Left renal cortex interstitium (tissue), 4 donors: ENCODE results near the gene TSGA10. TPM values are rescaled to one million over a fixed set of nuclear protein-coding genes. Genes with fewer than 3 reads are reported as not detected.
"Not testable (repeated sequence)": the region's sequence is repeated elsewhere in the genome, so short reads cannot be mapped to it uniquely, and the experiment has no call there.

ENCODE experiments used
- DNase-seq, 4 donors: peaks; one replicate each; pipeline ENCODE4 v3.0.0-alpha.2; 2013; ENCODE audit warnings: low read depth in 4 of 4, low spot score in 2 of 4, missing footprints in 1 of 4
- polyA plus RNA-seq, 4 donors: library from polyadenylated mRNA; unstranded; fragments of 120-200 nt; gene quantifications; one replicate each; pipeline ENCODE4 v1.2.1, GENCODE V29; 2013; ENCODE audit not compliant: insufficient read length in 4 of 4

TSGA10 gene
- polyA plus RNA-seq, result 10 to 100 TPM in 3 of 4 donors, 1 to 10 TPM in 1; 8.5 to 18.7 (median 15.5) TPM

- DNase-seq, result peak in 3 of 4 donors; percentile 79 to 89 (median 87)
Observed at GRCh38 chr2:99154643-99155536, at the start of gene TSGA10, which contains the start of gene LIPT1. Gene TSGA10 (minus strand): TSS chr2:99154942. CDS start chr2:99109439, 45,503 bp downstream. Gene LIPT1 (plus strand): TSS chr2:99154967. CDS start chr2:99161958, 6,991 bp downstream.

- no peak for DNase-seq
Observed at GRCh38 chr2:99201959-99202678, 47.4 kb upstream of the TSGA10 start.

- no peak for DNase-seq
Observed at GRCh38 chr2:99200076-99200800, 45.5 kb upstream of the TSGA10 start.

GRCh38 chr2:99198103-99198841 lies 43.5 kb upstream of the TSGA10 start:
- DNase-seq, result no peak

- DNase-seq, result not testable (repeated sequence)
Observed at GRCh38 chr2:99192364-99192763, 37.6 kb upstream of the TSGA10 start.

- no peak for DNase-seq
Observed at GRCh38 chr2:99190548-99190947, 35.8 kb upstream of the TSGA10 start.

- DNase-seq, result no peak
Observed at GRCh38 chr2:99188357-99188756, 33.6 kb upstream of the TSGA10 start.

GRCh38 chr2:99187011-99187410 lies 32.3 kb upstream of the TSGA10 start:
- no peak for DNase-seq

GRCh38 chr2:99184811-99185210 lies 30.1 kb upstream of the TSGA10 start:
- no peak for DNase-seq

- DNase-seq, result no peak
Observed at GRCh38 chr2:99183025-99183424, 28.3 kb upstream of the TSGA10 start.

- DNase-seq, result no peak
Observed at GRCh38 chr2:99181624-99182000, 26.9 kb upstream of the TSGA10 start.

- DNase-seq, result peak; percentile 90 to 93 (median 92)
Observed at GRCh38 chr2:99180755-99181623, 26.2 kb upstream of the TSGA10 start, which contains the start of the genes MITD1 and MRPL30. Gene MITD1 (minus strand): TSS chr2:99181058. CDS start chr2:99180981, 77 bp downstream. Gene MRPL30 (plus strand): TSS chr2:99181184. CDS start chr2:99186204, 5,020 bp downstream.

- no peak for DNase-seq
Observed at GRCh38 chr2:99171377-99172140, 16.8 kb upstream of the TSGA10 start.

- no peak for DNase-seq
Observed at GRCh38 chr2:99169534-99169933, 14.8 kb upstream of the TSGA10 start.

- no peak for DNase-seq
Observed at GRCh38 chr2:99166218-99166617, 11.5 kb upstream of the TSGA10 start.

- DNase-seq, result no peak
Observed at GRCh38 chr2:99159594-99159993, 4.9 kb upstream of the TSGA10 start.

- no peak for DNase-seq
Observed at GRCh38 chr2:99158599-99158998, 3.9 kb upstream of the TSGA10 start.

GRCh38 chr2:99156891-99157290 lies 2.1 kb upstream of the TSGA10 start:
- DNase-seq, result no peak
